HepG2 (cell line): ENCODE data around the gene RPTOR. TPM values are rescaled to one million over a fixed set of nuclear protein-coding genes. Genes with fewer than 3 reads are reported as not detected.

Source experiments
- HOMEZ ChIP-seq: IDR thresholded peaks from 2 replicates; pipeline ENCODE4 v1.6.1; 2016; ENCODE audit warnings: low read depth
- KLF16 ChIP-seq, 2 experiments: sonication (generic) in 1 of 2; formaldehyde crosslinking in 1 of 2; IDR thresholded peaks; 2 replicates each; pipeline versions ENCODE4 v1.6.1 to v1.8.0; 2016 to 2023; ENCODE audit warnings: missing genetic modification reagents in 2 of 2, missing compliant biosample characterization in 1 of 2
- MZF1 ChIP-seq: sonication (generic); formaldehyde crosslinking; IDR thresholded peaks from 2 replicates; pipeline ENCODE4 v1.8.1; 2023; ENCODE audit warnings: mild to moderate bottlenecking, missing genetic modification reagents, borderline replicate concordance
- NONO ChIP-seq, 2 experiments: fragments of 450-650 bp in 1 of 2; sonication (generic) in 1 of 2; formaldehyde crosslinking in 1 of 2; IDR thresholded peaks in 1 of 2; conservative IDR thresholded peaks in 1 of 2; 2 replicates each; pipeline versions ENCODE4 v1.6.1 to v1.8.0; 2017 to 2022; ENCODE audit warnings: mild to moderate bottlenecking in 1 of 2, missing genetic modification reagents in 1 of 2, moderate library complexity in 1 of 2
- SMAD1 ChIP-seq: sonication (generic); formaldehyde crosslinking; IDR thresholded peaks from 2 replicates; pipeline ENCODE4 v1.4.0; 2020; ENCODE audit warnings: missing genetic modification reagents, low read depth, mild to moderate bottlenecking, borderline replicate concordance
- SMARCC2 ChIP-seq: fragments of 450-650 bp; IDR thresholded peaks from 2 replicates; pipeline ENCODE4 v1.6.1; 2017; ENCODE audit warnings: antibody characterized with exemption, mild to moderate bottlenecking
- SPEN ChIP-seq: sonication (generic); formaldehyde crosslinking; IDR thresholded peaks from 2 replicates; pipeline ENCODE4 v1.5.1; 2020; ENCODE audit warnings: low read depth, mild to moderate bottlenecking, missing genetic modification reagents
- ZBTB3 ChIP-seq: sonication (generic); formaldehyde crosslinking; IDR thresholded peaks from 2 replicates; pipeline ENCODE4 v1.4.0; 2020; ENCODE audit warnings: low read depth, mild to moderate bottlenecking, moderate library complexity, missing genetic modification reagents, borderline replicate concordance
- ZBTB8A ChIP-seq: sonication (generic); formaldehyde crosslinking; IDR thresholded peaks from 2 replicates; pipeline ENCODE4 v1.4.0; 2020; ENCODE audit warnings: mild to moderate bottlenecking, low read depth, missing genetic modification reagents, borderline replicate concordance
- ZNF235 ChIP-seq: sonication (generic); formaldehyde crosslinking; IDR thresholded peaks from 2 replicates; pipeline ENCODE4 v1.8.1; 2023; ENCODE audit warnings: mild to moderate bottlenecking, missing genetic modification reagents, borderline replicate concordance
- ZNF407 ChIP-seq: sonication (generic); formaldehyde crosslinking; IDR thresholded peaks from one replicate; pipeline ENCODE4 v1.5.1; 2020; ENCODE audit warnings: mild to moderate bottlenecking, missing genetic modification reagents; ENCODE audit errors: not compliant biosample characterization
- ZNF441 ChIP-seq: sonication (generic); formaldehyde crosslinking; IDR thresholded peaks from 2 replicates; pipeline ENCODE4 v1.7.0; 2021; ENCODE audit warnings: missing genetic modification reagents, borderline replicate concordance
- ZNF569 ChIP-seq: sonication (generic); formaldehyde crosslinking; IDR thresholded peaks from 2 replicates; pipeline ENCODE4 v1.5.0; 2020; ENCODE audit warnings: mild to moderate bottlenecking, missing genetic modification reagents, moderate library complexity, borderline replicate concordance
- ZNF598 ChIP-seq: sonication (generic); formaldehyde crosslinking; IDR thresholded peaks from 2 replicates; pipeline ENCODE4 v1.5.1; 2020; ENCODE audit warnings: mild to moderate bottlenecking, missing genetic modification reagents, borderline replicate concordance
- ZNF660 ChIP-seq: sonication (generic); formaldehyde crosslinking; IDR thresholded peaks from 2 replicates; pipeline ENCODE4 v1.5.1; 2020; ENCODE audit warnings: mild to moderate bottlenecking, low read depth, missing genetic modification reagents, borderline replicate concordance
- ZNF703 ChIP-seq: sonication (generic); formaldehyde crosslinking; IDR thresholded peaks from 2 replicates; pipeline ENCODE4 v1.5.1; 2020; ENCODE audit warnings: missing genetic modification reagents, mild to moderate bottlenecking, moderate library complexity, borderline replicate concordance
- ZNF772 ChIP-seq: sonication (generic); formaldehyde crosslinking; IDR thresholded peaks from 2 replicates; pipeline ENCODE4 v1.5.0; 2020; ENCODE audit warnings: mild to moderate bottlenecking, missing genetic modification reagents
- ZNF792 ChIP-seq: IDR thresholded peaks from 2 replicates; pipeline ENCODE4 v1.6.1; 2016
- ZNF816 ChIP-seq: sonication (generic); formaldehyde crosslinking; IDR thresholded peaks from 2 replicates; pipeline ENCODE4 v1.8.0; 2022; ENCODE audit warnings: missing genetic modification reagents, mild to moderate bottlenecking, borderline replicate concordance
- polyA plus RNA-seq, 8 experiments: library from polyadenylated mRNA; depleted of rRNA in 3 of 8; stranded (reverse) in 7 of 8; unstranded in 1 of 8; fragments of >200 nt; fragmentation: Illumina TruSeq in 4 of 8; extraction: Trizol in 4 of 8; gene quantifications; 2 replicates each; pipeline versions ENCODE4 v1.2.1 to v1.2.3, GENCODE V29; 2011 to 2016; ENCODE audit warnings: low read depth in 4 of 8, missing spikeins in 1 of 8, mixed read lengths in 1 of 8; ENCODE audit not compliant: insufficient read depth in 1 of 8
- total RNA-seq, 5 experiments: library from RNA; depleted of rRNA; stranded (reverse); fragments of >200 nt; fragmentation: Illumina TruSeq; extraction: Trizol; gene quantifications; 2 replicates each; pipeline ENCODE4 v1.2.3, GENCODE V29; 2016; ENCODE audit warnings: low read depth in 1 of 5

Gene RPTOR
- total and polyA plus RNA-seq, 2 of the 13 experiments (the other 11 are each of a cell fraction or from before 2014, with no cell fraction given) = 6.6 to 25.3 TPM

- TF ChIP-seq ZNF407 (CRISPR knock-in tag) (no peak), ZNF441 (CRISPR knock-in tag) (no peak), SMAD1 (no peak), SPEN (no peak), ZBTB3 (CRISPR knock-in tag) (no peak), SMARCC2 (no peak), ZNF792 (no peak), MZF1 (CRISPR knock-in tag) (no peak), ZNF816 (CRISPR knock-in tag) (no peak), HOMEZ (CRISPR knock-in tag) (peak; percentile 73; the same call in 1 of the 2 replicates), NONO (IDR thresholded peaks at IDR 0.05) (no peak), NONO (CRISPR knock-in tag; conservative IDR thresholded peaks at IDR 0.05) (peak; percentile 52; the same call in 1 of the 2 replicates), ZNF660 (no peak), KLF16 (CRISPR knock-in tag; IDR thresholded peaks at IDR 0.05) (0 out of 4 replicates have a peak, but pooled peaks of 1 of the 2 experiments have one; percentile 33), ZNF772 (CRISPR knock-in tag) (no peak; the same call in 1 of the 2 replicates), ZNF703 (no peak), ZNF235 (CRISPR knock-in tag) (no peak), ZNF598 (CRISPR knock-in tag) (no peak), ZNF569 (no peak), ZBTB8A (CRISPR knock-in tag) (no peak)
Observed at GRCh38 chr17:80667462-80668277, 123.0 kb downstream of the RPTOR start (continued).
